NCI-H1436 (cell line): ENCODE results near the gene UNG.
"Not testable (repeated sequence)": the region's sequence is repeated elsewhere in the genome, so short reads cannot be mapped to it uniquely, and the experiment has no call there.

Experiments
- DNase-seq: peaks from one replicate; lab custom pipeline; 2025; lab: John Stamatoyannopoulos, UW

The UNG gene

DNA sequence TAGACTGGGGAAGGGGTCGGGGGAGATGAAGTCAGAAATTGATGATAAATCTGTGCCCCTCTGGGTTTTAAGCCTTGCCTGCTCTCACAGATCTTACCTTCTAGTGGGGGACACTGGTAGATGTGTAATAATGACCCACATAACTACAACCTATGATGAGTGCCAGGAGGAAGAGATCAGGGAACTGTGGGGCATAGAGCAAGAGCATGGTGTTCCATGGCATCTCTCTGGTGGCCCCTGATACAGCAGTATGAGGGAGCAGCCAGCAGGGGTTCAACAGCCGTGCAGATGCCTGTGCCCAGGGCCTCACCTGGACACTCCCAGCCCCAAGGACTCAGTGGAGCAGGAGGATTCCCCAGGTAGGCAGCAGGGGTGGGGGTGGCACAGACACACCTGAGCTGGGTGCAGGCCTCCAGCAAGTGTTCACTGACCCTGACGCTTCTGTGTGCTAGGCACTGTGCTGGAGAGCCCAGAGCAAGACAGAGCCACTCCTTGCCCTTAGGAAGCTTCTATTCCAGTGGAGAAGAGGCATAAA is 24.0 kb downstream of the UNG start:
- no peak for DNase-seq

DNA sequence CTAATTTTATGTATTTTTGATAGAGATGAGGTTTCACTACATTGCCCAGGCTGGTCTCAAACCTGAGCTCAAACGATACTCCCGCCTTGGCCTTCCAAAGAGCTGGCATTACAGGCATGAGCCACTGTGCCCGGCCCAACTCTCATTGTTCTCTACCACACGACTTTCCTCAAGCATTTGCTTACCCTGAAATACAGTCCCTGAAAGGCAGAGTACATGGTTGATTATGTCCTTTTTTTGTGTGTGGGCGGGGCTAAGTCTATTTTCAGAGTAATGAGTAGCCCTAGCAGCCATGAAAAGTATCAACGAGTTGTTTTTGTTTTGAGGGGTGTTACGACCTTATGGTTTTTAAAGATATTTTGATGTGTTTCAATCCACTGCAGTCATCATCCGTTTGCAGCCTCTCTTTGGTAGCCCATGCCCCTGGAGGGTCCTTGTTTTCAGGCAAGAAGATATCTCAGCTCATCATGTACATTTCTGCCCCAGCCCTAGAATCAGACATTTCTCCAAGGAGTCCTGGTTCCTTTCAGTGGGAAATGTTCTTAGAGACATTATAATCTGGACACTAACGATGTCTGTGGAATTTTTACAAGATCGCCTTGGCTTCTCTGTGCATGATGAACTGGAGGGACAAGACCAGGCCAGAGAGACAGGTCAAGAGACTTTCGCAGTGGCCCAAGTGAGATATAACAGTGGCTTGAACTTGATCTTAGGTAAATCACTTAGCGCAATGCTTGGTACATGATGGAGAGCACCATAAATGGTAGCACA is 27.7 kb downstream of the UNG start:
- DNase-seq, result no peak

DNA sequence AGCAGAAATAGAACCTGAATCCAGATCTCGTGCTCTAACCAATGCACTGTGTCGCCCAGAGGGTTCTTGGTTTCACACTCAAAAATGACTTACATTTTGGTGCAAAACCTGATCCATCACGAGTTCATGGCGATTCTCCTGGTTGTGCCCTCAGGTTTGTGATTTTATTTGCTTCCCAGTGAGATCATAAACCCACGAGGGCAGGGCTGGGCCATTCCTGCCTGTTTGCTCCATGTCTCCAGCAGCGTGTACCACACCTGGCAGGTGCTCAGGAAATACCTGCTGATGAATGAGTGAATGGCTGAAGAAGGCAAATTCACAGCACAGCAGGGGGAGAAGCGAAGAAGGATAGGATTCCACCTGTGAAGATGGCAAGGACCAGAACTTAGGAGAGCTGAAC is 28.4 kb downstream of the UNG start:
- DNase-seq, result no peak

DNA sequence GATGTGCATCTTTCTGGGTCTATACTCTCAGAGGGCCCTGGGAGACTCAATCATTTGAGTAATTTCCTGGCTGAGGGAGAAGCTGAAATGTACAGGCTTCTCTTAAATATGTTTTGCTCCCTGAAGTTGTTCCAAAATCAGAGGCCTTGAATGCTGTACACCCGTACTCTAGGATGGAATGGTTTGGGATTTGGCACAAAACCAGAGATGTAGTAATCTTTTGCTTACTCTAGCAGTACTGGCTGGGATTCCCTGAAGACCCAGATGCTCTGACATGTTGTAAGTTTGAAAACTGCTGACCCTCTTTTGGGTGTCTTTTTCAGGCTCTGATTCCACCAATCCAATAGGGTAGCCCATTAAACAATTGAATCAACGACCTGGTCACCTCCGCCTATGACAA is 29.4 kb downstream of the UNG start:
- no peak for DNase-seq

DNA sequence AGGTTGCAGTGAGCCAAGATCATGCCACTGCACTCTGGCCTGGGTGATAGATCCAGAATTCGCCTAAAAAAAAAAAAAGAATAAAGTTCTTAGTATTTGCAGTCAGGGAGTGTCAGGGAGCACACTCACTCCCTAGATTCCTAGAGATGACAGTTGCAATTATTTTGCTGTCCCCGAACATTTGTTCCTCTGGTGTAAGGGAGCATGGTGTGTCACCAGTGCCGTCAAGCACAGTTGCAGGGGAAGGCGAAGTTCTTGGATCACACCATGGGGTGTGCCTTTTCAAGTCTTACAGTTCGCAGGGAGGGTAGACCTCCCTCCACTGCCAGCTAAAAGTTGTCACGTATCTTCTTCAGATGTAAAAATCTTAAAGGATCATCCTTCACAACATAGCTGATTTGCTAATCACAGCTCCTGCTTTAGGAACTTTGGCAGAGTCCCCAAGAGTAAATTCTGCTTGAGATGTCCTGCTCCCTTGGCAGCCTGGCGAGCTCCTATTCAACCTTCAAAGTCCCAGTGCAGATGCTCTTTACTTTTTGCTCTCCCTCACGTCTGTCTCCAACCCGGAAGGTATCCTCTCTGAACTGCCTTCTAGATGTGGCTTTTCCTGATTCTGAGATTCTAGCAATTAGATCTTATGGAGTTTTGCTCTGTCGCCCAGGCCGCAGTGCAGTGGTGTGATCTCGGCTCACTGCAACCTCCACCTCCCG is 30.3 kb downstream of the UNG start:
- DNase-seq, result no peak

DNA sequence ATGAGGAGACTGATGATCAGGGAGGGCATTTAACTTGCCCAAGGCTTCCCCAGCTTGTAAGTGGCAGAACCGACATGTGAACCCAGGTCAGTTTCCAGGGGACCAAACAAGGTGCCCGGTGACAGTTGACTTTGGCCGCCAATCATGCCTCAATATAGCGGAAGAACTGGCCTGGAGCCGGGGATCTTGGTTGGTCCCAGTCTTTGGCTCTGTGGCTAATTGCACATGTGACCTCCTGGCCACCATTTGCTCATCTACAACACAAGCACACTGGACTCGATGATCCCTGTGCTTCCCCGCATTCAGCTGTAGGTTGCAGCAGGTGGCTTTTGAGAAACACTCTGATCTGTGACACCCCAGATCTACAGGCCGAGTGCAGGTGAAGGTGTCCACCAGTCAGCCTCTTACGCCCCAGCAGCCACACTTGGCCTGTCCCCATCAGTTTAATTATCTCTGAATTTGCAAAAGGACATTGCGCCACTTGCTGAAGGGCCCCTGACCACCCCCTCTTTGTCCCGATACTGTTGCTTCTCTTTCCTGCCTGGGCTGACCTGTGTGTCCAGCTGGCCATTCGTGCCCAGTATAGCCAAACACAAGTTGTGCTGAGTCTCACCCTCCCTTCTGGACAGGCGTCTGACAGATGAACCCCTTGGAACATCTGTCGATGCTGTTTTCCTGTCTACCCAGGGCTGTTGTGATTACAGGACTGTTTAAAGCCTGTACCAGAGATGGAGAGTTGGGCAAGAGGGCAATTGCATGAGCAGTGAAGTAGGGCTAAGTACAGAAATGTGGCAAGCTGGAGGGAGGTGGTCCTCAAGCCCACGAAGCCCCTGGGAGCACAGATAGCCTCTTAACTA is 33.1 kb downstream of the UNG start:
- no peak for DNase-seq

DNA sequence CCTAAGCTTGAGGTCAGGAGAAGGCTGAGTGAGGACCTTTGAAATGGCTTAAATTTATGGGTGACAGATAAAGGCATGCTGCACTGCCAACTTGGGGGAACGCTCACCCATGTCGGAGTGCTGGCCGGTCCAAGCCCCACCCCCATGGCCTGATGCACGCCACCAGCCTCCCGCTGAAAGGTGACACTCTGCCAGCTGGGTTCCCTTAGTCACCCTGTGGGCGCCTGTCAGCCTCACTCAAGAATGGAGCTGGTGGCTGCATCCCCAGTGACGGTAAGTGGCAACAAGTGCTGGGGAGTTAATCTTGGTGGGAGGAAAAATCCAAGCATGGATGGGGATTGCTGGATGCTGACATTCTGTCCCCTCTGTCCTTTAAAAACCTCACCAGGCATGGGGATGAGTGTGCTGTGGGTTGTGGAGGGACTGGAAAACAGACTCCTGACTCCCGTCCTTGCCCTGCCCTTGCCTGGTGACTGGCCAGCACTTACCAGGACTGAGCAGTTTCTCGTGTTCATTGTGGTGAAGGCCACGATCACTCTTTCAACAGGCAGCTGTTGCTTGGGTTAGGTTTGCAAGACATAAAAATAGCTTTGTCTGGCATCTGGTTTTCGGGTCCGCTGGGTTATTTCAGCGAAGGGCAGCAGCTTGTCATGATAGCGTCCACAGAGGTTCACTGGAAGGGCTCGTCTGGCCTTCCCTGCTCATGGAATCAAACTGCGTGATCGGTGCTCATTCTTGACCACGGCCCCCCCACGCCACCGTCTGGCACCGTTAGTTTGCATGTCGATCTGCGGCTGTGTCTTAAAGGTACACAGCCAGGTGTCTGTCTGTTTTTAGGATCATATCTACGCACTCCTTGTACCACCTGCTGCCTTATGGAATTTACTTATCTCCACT is 34.0 kb downstream of the UNG start:
- DNase-seq, result peak; percentile 2

DNA sequence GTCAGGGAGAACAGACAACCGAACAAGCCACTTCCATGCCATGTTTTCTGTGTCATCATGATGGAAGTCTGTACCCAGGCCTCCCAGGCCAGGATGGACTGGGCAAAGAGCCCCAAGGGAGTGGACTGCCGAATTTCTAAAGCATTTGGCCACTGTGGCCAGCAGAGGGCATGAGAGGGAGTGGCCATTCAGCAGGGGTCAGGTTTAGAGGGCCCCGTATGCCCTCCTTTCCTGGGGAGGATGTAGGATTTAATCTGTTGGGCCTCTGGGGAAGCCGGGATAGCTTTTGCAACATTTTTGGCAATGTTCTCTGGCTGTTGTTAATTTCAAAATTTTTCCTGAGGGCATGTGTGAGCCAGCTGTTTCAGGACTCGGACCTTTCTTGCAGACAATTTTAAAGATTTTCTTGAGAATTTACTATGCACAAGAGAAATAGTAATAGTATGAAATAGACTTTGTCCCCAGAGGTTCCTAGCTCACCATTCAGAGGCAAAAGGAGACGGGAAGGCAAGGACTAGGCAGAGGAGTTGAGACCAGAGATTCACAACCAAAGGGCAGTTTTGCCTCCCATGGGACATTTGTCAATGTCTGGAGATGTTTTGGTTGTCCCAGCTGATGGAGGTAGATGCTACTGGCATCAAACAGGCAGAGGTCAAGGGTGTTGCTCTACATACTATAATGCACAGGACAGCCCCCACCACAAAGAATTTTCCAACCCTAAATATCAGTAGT is 37.0 kb downstream of the UNG start:
- DNase-seq, result no peak

DNA sequence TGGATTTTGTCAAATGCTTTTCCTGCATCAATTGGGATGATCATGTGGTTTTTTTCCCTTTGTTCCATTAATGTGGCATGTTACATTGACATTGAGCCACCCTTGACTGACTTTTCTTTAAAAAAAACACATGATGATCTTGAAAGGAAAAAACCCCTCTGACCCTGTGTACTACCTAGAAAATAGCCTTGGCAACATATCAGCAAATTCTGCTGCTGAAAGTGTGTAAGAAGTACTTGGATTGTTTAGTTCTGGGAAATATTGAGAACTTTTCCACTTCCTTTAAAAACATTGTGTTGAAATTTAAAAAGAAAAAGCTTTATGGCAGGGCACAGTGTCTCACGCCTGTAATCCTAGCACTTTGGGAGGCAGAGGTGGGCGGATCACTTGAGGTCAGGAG is 39.7 kb downstream of the UNG start:
- no peak for DNase-seq

DNA sequence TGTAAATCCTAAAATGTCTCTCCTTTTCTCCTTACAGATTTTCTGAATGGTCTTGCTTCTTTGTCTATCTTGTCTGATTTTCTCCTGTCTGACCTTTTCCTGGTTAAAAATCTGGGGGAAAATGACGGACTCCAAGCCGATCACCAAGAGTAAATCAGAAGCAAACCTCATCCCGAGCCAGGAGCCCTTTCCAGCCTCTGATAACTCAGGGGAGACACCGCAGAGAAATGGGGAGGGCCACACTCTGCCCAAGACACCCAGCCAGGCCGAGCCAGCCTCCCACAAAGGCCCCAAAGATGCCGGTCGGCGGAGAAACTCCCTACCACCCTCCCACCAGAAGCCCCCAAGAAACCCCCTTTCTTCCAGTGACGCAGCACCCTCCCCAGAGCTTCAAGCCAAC is 42.0 kb downstream of the UNG start:
- DNase-seq, result no peak

DNA sequence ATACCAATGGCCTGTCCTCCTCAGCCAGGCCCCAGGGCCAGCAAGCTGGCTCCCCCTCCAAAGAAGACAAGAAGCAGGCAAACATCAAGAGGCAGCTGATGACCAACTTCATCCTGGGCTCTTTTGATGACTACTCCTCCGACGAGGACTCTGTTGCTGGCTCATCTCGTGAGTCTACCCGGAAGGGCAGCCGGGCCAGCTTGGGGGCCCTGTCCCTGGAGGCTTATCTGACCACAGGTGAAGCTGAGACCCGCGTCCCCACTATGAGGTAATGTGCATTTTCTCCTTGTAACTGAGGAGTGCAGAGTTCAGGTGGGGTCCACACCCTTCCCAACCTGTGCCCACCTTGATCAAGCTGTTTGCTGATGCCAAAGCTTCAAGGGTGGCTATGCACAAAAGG is 42.4 kb downstream of the UNG start:
- DNase-seq, result no peak

DNA sequence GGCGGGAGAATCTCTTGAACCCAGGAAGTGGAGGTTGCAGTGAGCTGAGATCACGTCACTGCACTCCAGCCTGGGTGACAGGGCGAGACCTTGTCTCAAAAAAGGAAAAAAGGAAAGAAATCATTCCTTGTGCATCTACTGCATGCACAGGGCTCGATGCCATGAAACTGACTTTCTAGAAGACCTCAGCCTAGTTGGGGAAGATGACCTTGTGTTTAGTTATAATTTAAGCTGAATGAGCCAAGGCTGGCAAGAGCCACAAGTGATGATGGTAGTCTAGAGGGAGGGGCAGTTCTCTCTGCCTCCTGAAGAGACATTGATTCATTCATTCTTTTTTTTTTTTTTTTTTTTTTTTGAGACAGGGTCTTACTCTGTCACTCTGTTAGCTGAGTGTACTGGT is 43.2 kb downstream of the UNG start:
- DNase-seq, result no peak

DNA sequence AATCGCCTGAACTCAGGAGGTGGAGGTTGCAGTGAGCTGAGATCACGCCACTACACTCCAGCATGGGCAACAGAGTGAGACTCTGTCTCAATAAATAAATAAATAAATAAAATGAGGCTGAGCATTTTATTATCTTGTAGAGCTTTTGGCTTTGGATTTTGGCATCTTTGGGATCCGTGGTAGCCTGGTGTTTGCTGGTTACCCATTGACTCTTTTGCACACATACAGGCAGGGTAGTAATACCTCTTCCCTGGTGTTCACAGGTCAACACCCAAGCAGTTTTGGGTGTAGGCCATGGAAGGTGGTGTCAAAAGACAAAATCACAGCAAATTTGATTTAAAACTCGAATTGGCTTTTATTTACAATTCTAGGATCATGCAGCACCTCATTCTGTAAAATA is 46.8 kb downstream of the UNG start:
- DNase-seq, result no peak

DNA sequence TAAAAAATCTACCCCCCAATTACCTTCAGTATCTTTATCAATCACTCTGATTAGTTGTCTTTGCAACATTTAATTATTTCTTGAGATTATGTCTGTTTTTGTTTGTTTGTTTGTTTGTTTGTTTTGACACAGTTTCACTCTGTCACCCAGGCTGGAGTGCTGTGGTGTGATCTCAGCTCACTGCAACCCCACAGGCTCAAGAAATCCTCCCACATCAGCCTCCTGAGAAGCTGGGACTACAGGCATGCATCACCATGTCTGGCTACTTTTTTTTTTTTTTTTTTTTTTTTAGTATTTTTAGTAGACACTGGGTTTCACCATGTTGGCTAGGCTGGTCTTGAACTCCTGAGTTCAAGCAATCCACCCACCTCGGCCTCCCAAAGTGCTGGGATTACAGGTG is 49.7 kb downstream of the UNG start:
- not testable (repeated sequence) for DNase-seq

DNA sequence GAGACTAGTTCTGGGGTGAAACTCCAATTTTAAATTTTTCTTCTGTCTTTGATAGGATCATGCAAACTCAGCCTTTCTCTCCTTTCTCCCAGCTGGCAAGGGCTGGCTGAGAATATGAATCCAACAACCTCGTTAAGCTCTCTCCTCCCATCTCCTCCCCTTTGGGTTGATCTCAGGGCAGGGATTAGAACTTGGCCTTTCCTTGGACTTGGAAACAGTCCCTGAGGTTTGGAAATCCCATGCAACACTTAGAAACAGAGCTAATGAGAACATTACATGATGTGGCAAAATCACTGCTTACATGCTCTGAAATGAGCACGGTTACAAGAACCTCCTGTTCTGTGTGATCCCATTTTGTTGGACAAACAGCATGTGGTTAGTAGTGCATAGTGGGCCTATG is 50.6 kb downstream of the UNG start:
- DNase-seq, result no peak

DNA sequence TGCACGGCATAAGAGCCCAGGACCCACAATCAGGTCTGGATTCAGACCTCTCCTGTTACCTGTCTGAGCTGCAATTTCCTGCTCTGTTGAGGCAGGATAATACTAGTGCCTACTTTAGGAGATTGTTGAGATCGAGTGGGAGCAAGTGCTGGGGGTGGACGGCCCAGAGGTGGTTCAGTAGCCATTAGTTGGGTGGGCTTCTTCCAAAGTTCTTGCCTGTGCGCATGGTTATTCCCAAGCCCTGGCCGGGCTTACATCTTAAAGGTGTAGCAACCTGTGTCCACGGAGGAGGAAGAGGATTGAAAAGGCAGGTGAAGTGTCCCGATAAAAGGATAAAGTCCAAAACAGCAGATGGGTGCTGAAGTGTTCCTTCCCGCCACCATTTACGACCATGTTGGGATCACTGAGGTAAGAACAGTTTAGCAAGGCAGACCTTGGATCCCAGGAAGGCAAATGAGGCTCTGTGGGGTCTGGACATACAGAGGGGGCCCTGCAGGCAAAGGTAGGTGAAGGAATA is 52.8 kb downstream of the UNG start:
- DNase-seq, result no peak

DNA sequence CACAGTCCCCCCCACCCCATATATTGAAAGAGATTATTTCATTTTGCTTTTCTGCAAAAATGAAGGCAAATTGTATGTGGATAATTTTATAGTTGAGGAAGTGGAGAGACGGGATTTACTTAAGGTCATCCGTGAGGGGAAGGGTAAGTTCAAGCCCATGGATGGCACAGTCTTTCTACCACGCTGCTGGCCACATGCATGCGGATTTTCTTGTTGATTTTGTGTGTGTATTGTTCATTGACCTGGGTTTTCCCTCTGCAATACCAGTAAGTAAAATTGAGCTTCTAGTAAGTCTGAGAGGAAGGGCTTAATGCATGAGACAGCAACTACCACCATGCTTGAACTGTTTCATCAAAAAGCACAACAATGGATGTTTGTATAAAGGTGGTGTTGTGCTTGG is 54.1 kb downstream of the UNG start:
- no peak for DNase-seq

DNA sequence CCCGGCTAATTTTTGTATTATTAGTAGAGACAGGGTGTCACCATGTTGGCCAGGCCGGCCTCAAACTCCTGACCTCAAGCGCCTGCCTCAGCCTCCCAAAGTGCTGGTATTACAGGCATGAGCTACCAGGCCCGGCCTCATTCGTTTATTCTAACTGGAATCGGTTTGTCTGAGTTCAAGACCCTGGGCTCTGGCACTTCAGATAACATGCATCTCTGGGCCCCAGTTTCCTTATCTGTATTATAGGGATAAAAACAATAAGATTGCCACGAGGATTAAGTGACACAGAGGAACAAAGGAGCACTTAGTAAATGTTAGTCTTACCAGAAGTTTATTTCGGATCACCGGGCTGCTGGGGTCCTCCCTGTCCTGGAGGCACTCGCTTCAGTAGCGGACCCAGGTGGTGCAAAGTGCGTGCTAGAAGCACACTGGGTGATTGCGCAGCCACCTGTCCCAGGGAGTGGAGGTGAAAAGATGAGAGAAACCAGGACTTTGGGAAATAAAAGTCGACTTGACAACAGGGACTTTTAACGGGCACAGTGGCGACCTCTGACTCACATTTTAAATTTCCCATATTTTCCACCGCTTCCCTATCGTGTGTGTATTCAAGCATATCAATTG is 56.5 kb downstream of the UNG start:
- DNase-seq, result no peak

DNA sequence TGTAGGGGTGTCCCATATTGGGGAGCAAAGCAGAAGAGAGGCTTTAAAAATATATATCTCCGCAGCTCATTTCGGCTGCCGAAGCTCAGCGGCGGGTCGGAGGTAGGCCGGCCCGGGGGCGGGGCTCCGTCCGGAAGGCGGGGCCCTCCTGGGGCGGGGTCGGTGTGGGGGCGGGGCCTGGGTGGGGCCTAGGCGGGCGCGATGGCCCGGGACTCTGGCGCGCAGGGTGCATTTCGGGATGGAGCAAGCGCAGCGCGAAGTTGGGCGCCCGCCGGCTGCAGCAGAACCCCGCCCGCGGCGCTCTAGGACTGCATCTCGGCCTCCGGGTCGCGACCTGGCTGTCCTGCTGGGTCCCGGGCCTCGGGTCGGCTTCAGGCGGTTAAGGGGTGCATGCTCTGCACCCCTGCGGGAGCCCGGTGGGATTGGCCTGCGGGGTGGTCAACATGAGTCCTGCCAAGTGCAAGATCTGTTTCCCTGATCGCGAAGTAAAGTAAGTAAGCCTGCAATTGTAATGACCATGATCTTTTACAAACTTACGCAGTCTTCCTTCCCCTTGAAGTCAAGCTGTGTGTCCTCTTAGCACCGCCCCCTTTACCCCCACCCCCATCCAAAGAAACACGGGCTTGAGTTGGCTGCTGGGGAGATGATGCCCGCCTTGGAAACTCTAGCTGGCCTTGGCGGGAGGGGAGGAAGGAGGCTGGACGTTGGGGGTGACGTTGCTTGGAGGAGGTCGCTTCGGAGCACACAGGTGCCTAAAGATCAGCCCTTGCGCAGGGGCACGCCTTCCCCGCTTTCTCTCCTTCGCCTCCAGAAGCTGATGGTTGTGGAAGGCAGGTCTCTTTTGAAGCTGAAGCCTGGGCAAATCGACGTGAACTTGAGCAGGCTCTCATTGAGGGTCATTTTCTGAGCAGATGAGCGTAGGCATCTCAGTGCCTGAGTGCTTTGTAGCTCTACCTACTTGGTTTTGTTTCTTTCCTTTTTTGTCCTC is 57.3 kb downstream of the UNG start:
- DNase-seq, result peak; percentile 62
